ENCODE results near the gene SLC37A4. TPM values are rescaled to one million over a fixed set of nuclear protein-coding genes. Genes with fewer than 3 reads are reported as not detected.

The SLC37A4 gene
- total RNA-seq, 8 experiments from 2014 or later: 6.1 to 18.8 (median 9.9) TPM

Other genes starting within 250 kb of the SLC37A4 start
- 100 to 1,000 TPM in 7 of 8 experiments, 10 to 100 TPM in 1; 82.6 to 169 (median 135) TPM for gene DDX6, start 239.7 kb downstream of the SLC37A4 start, total RNA-seq
- under 1 TPM in 6 of 8 experiments, not detected in 2; 0.04 to 0.19 (median 0.11) TPM for gene CXCR5, start 147.0 kb downstream of the SLC37A4 start, total RNA-seq
- gene BCL9L, start 105.0 kb downstream of the SLC37A4 start, total RNA-seq: 10 to 100 TPM in 3 of 8 experiments, 1 to 10 TPM in 5; 3.3 to 55.5 (median 8.7) TPM
- gene UPK2, start 74.6 kb downstream of the SLC37A4 start, total RNA-seq: under 1 TPM in 5 of 8 experiments, not detected in 3; 0.29 to 1.00 (median 0.45) TPM
- gene FOXR1, start 59.1 kb downstream of the SLC37A4 start, total RNA-seq: not detected
- gene CENATAC, start 32.7 kb downstream of the SLC37A4 start, total RNA-seq: 10 to 100 TPM; 13.0 to 65.0 (median 19.8) TPM
- gene RPS25, start 12.5 kb downstream of the SLC37A4 start, total RNA-seq: 1,000 to 10,000 TPM in 7 of 8 experiments, 100 to 1,000 TPM in 1; 941 to 1,612 (median 1,244) TPM
- gene TRAPPC4, start 12.1 kb downstream of the SLC37A4 start, total RNA-seq: 100 to 1,000 TPM in 4 of 8 experiments, 10 to 100 TPM in 4; 66.1 to 150 (median 105) TPM
- gene HYOU1, start 26.3 kb upstream of the SLC37A4 start, total RNA-seq: 100 to 1,000 TPM in 5 of 8 experiments, 10 to 100 TPM in 3; 85.0 to 152 (median 116) TPM
- 10 to 100 TPM; 11.8 to 39.0 (median 21.2) TPM for gene VPS11, start 36.9 kb upstream of the SLC37A4 start, total RNA-seq
- 10 to 100 TPM in 5 of 8 experiments, 1 to 10 TPM in 3; 6.0 to 46.7 (median 16.1) TPM for gene HMBS, start 54.0 kb upstream of the SLC37A4 start, total RNA-seq
- gene DPAGT1, start 71.0 kb upstream of the SLC37A4 start, total RNA-seq: 10 to 100 TPM; 22.1 to 58.9 (median 36.5) TPM
- gene C2CD2L, start 76.5 kb upstream of the SLC37A4 start, total RNA-seq: 10 to 100 TPM in 3 of 8 experiments, 1 to 10 TPM in 5; 4.7 to 17.7 (median 8.7) TPM
- 10 to 100 TPM; 13.0 to 34.0 (median 28.2) TPM for gene HINFP, start 90.7 kb upstream of the SLC37A4 start, total RNA-seq
- gene ABCG4, start 118.2 kb upstream of the SLC37A4 start, total RNA-seq: 1 to 10 TPM in 5 of 8 experiments, under 1 TPM in 3; 0.36 to 3.3 (median 1.6) TPM
- gene NLRX1, start 137.8 kb upstream of the SLC37A4 start, total RNA-seq: 10 to 100 TPM in 2 of 8 experiments, 1 to 10 TPM in 5, under 1 TPM in 1; 0.65 to 16.3 (median 2.3) TPM
- 1 to 10 TPM in 2 of 8 experiments, under 1 TPM in 5, not detected in 1; 0.15 to 2.5 (median 0.29) TPM for gene NHERF4, start 154.6 kb upstream of the SLC37A4 start, total RNA-seq
- 10 to 100 TPM in 7 of 8 experiments, 1 to 10 TPM in 1; 5.1 to 19.3 (median 13.9) TPM for gene CBL, start 175.5 kb upstream of the SLC37A4 start, total RNA-seq